Cardiac septum (tissue), 1 donor: ENCODE data around the gene PDZD7. TPM values are rescaled to one million over a fixed set of nuclear protein-coding genes. Genes with fewer than 3 reads are reported as not detected.

Experiments
- DNase-seq: peaks from one replicate; pipeline ENCODE4 v3.0.0-alpha.2; 2020; ENCODE audit warnings: low spot score
- intact Hi-C: fragments of 100-400 bp; cut with DNase I; formaldehyde crosslinking; loops from one replicate; pipeline ENCODE4 v1.14.0; 2022
- microRNA-seq: library from miRNA; unstranded; fragments of <30 nt; microRNA quantifications from one replicate; pipeline ENCODE4 v1.2.0, GENCODE V29; 2020
- total RNA-seq: library from RNA; stranded (reverse); fragmentation: NEBNext Ultra II Directional; extraction: Animal tissue kit (Norgen Biotek cat#: 25700); gene quantifications from one replicate; pipeline ENCODE4 v1.2.1, GENCODE V29; 2021
- donor health status: DM: no; HTN: no; CAD: no.

Gene PDZD7
- total RNA-seq, 1 donor from 2014 or later = 0.40 TPM

DNA sequence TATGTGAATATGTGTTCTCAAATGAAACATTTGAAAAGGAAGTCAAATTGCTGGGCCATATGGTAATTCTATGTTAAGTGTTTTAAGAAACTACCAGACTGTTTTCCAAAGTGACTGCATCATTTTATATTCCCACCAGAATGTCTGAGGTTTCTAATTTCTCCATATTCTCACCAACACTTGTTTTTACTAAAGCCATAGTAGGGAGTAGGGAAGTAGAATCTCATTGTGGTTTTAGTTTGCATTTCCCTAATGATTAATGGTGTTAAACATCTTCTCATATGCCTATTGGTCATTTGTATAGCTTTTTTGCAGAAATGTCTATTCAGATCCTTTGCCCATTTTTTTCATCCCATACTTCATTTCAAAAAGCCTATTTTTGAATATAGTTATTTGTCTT, 70.7 kb downstream of the PDZD7 start:
- no peak for DNase-seq
- intact Hi-C loops = no loop called here

Small RNA genes lying within 50 kb of the gene (microRNA-seq; reads per million reads assigned to microRNA genes)
- gene MIR608 = not detected

Other genes with a start within 250 kb of the PDZD7 start
- gene SLF2, start 118.2 kb downstream of the PDZD7 start, total RNA-seq = 22.8 TPM
- gene SEMA4G, start 61.6 kb downstream of the PDZD7 start, total RNA-seq = 1.0 TPM
- gene MRPL43, start 43.6 kb downstream of the PDZD7 start, total RNA-seq = 51.7 TPM
- gene TWNK, start 43.6 kb downstream of the PDZD7 start, total RNA-seq = 5.2 TPM
- gene LZTS2, start 31.3 kb downstream of the PDZD7 start, total RNA-seq = 47.2 TPM
- gene SFXN3, start 105 bp upstream of the PDZD7 start, total RNA-seq = 30.8 TPM
- gene KAZALD1, start 30.9 kb upstream of the PDZD7 start, total RNA-seq = 12.1 TPM
- gene TLX1, start 100.2 kb upstream of the PDZD7 start, total RNA-seq = not detected
- 0.13 TPM for gene LBX1, start 198.3 kb upstream of the PDZD7 start, total RNA-seq